Measurements from ENCODE around the gene FBXO22.

- no peak for TF ChIP-seq CTCF (IDR thresholded peaks at IDR 0.05)
- no peak for TF ChIP-seq POLR2AphosphoS5 (IDR thresholded peaks at IDR 0.05)
- TF ChIP-seq POLR2A (IDR thresholded peaks at IDR 0.05) = no peak
Observed at GRCh38 chr15:75942464-75942863, 38.8 kb downstream of the FBXO22 start.
